Choroid plexus epithelial cell (primary cell): Measurements from ENCODE around the gene TAGLN.

Source experiments
- DNase-seq: peaks from one replicate; pipeline ENCODE4 v3.0.0-alpha.2; 2010; ENCODE audit warnings: low read depth
- H3K4me3 ChIP-seq: 2 replicates; pipeline ENCODE4 v1.5.1; 2011; ENCODE audit warnings: low read depth, mild to moderate bottlenecking, control low read depth, low read length, moderate library complexity
- CTCF ChIP-seq: conservative IDR thresholded peaks from 2 replicates; pipeline ENCODE4 v1.5.1; 2011; ENCODE audit warnings: low read depth, mild to moderate bottlenecking, control low read depth, inconsistent platforms, low read length, moderate library complexity

The TAGLN gene

GRCh38 chr11:117210620-117211019 lies 11.4 kb downstream of the TAGLN start:
- H3K4me3 ChIP-seq, result no peak overlapping the region
- no peak for TF ChIP-seq CTCF

GRCh38 chr11:117212697-117213355 lies 13.7 kb downstream of the TAGLN start:
- no peak for DNase-seq
- no peak overlapping the region for H3K4me3 ChIP-seq
- TF ChIP-seq CTCF, result no peak

More at GRCh38 chr11:117210620-117211019, 11.4 kb downstream of the TAGLN start:
- DNase-seq, result no peak

DNA sequence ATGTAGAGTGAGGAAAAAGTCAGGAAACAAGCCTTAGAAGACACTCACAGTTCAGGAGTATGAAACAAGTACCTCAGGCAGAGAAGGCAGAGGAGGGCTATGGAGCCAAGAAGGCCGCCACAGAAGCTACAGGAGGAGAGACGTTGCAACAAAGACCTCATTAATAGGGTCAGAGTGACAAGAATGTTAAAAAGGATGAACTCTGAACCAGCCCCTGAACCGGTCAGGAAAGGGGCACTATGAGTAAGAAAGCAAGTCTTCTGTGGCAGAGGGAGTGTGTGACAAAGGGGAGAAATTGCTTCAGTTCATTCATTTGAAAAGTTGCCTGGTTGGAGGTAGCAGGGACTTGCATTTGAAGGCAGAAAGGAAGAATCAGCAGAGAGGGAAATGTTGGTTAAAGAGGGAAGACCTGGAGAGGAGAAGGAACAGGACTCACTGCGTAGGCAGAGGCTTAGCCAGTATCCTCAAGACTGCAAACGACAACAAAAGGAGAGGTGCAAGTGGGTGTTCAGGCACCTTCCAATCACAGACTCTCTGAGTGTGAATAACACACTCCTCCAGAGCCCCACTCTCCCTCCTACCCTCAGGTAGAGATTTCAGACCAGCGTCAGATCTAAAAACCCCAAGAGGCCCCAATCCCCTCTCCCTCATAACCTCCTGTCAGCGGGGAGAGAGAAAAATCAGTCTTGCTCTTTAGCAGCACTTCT lies 15.4 kb downstream of the TAGLN start:
- DNase-seq, result no peak
- TF ChIP-seq CTCF, result no peak
- H3K4me3 ChIP-seq, result no peak overlapping the region

DNA sequence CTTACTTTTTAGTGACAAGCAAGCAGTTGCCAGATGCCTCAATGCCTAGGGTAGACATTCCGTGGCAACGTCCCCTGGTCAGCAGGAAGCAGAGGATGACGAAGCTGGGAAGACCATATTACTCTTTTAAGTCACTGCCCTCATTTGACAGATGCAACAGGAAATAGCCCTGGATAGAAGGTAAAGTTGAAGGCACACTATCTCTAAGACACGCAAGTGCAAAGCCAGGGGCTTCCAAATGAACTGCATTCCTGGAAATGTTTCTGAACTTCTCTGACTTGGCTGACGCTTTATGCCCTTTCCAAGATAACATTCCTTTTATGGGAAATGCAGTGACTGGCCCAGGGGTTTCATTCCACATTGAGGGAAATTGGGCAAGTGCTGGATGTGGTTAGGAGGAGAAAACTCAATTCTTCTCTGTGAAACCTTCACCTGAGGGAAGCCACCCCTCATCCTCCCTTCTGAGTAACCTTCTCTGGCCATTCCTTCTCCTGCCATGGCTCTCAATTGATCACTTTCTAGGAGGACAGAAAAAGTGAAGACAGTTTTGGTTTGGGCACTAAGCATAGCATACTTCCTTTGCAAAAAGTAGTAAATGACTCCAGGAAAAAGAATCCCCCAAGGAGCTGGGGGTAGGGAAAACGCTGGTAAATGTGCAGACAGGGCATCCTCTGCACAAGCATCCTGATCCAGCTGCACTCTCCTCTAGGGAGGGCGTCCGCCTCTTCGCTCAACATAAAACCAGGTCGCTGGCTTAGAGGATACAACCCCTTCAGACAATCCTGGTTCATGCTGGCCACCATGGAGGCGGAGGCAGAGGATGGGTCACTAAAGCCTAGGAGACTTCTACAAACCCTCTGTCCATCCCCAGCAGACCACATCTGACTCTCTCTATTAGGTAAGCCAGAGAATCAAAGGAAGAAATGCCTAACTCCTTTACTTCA lies 18.2 kb downstream of the TAGLN start:
- DNase-seq, result peak; percentile 51
- H3K4me3 ChIP-seq, result no peak overlapping the region
- no peak for TF ChIP-seq CTCF

GRCh38 chr11:117218133-117218915 lies 19.2 kb downstream of the TAGLN start:
- H3K4me3 ChIP-seq, result no peak overlapping the region
- DNase-seq, result peak; percentile 47
- no peak for TF ChIP-seq CTCF

DNA sequence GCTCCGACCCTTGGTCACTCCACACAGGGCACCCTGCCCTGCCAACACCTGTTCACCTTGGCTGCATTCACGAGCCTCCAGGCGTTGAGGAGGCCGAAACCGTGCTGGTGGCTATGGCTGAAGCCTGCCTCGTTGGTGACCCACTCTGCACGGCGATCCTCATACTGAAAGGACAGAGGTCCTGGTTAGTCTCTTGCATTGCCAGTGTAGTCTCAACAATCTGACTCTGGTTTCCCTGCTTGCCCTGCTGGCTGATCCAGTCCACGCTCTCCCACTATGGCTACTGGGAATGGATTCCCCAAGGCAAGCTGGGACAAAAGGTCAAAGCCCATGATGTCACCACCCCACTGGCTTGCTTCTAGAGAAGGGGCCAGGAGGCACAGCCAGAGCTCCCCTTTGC lies 19.8 kb downstream of the TAGLN start:
- DNase-seq, result no peak
- H3K4me3 ChIP-seq, result no peak overlapping the region
- no peak for TF ChIP-seq CTCF
